Fibroblast of skin of back (primary cell): ENCODE measurements around the gene USP10.
"Not testable (repeated sequence)": the region's sequence is repeated elsewhere in the genome, so short reads cannot be mapped to it uniquely, and the experiment has no call there.

Experiments used
- DNase-seq: peaks from one replicate; pipeline ENCODE4 v3.0.0-alpha.2; 2013

The USP10 gene

GRCh38 chr16:84729716-84730320 is 30.0 kb downstream of the USP10 start:
- DNase-seq = no peak

DNA sequence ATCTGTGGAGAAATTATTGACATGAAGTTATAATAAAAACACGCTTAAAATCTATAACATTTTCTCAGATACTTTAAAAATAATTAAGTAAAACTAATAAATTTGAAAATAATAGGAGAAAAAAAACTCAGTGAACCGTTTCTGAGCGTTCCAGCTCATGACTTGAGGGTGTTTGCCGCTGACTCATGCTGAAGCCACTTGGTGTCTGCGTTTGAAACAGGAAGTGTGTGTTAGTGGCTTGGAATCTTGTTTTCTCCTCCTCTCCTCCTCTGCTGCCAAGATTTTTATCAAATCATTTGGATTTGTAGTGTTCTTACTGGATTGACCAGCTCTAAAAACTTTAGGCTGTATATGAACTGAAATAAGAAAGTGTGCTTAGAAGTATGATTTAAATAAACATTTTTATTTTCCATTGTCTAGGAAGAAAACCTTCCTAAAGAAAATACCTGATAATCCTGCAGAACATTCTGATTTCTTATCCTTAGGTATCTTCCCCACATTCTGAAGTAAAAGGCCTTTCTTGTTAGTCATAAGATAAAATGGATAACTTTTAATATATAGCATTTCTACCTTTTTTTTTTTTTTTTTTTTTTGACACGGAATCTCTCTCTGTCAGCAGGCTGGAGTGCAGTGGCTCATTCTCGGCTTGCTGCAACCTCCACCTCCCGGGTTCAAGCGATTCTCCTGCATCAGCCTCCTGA is 30.8 kb downstream of the USP10 start:
- peak; percentile 95 for DNase-seq

GRCh38 chr16:84732332-84732673 is 32.5 kb downstream of the USP10 start:
- not testable (repeated sequence) for DNase-seq

DNA sequence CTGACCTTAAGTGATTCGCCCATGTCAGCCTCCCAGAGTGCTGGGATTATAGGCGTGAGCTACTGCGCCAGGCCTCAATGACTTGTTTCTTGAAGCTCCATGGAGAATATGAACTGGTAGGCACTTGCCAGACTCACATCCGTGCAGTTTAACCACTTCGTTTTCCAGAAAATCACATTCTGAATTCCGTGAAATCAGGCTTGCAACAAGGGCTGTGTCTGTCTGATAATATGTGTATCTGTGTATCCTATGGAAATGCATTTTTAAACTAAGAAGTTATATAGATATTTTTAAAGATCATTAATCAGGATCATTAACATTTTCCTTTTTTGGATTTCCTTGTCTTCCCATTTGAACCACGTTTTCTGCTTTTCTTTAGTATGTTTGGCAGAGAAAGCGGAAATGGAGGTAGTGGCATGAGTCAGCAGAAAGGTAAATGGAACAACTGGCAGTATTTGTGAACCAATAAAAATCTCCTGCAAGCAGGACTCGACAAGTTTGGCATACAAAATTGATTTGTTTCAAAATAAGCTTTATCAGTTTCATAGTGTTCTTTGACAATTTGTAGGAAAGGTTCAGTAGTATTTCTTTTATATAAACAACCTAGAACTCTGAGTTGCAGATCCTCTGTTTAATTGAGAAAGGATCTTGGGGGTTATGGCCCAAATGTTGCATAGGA is 33.0 kb downstream of the USP10 start:
- no peak for DNase-seq

- no peak for DNase-seq
Measured at GRCh38 chr16:84735849-84736586, 36.2 kb downstream of the USP10 start.

DNA sequence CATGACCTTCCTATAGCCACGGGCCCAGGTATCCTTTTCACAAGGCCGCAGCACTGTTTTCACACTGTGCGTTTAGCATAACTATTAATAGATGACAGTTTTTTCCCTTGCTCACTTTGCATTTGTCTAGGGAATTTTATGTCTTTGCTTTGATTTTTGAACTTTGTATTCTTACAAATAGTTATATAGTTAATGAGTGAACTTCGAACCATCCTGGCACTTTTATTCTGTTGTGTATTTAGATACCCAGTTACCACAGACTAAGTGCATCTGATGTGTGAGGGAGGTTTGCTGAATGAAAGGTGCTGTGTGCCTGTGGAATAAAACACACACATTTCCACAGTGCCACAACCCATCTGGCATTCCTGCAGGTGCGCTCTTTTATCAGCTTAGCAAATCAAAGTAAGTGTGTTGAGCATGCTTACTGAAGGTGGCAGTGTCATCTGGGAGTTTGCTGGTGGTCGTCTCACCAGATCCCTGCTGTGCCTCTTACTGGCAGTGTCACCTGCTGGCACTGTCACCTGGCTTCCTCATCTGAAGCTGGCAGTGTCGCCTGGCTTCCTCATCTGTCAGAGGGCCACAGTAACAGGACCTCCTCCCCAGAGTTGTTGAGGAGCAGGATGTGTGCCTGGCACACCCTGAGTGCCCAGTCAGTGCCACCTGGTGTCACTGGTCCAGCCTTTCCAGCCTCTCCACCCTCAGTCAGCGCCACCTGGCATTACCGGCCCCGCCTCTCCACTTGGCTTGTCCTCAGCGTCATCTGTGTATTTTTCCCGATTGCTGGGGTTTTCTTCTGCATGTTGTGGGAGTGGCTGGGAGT is 37.6 kb downstream of the USP10 start:
- DNase-seq = no peak

DNA sequence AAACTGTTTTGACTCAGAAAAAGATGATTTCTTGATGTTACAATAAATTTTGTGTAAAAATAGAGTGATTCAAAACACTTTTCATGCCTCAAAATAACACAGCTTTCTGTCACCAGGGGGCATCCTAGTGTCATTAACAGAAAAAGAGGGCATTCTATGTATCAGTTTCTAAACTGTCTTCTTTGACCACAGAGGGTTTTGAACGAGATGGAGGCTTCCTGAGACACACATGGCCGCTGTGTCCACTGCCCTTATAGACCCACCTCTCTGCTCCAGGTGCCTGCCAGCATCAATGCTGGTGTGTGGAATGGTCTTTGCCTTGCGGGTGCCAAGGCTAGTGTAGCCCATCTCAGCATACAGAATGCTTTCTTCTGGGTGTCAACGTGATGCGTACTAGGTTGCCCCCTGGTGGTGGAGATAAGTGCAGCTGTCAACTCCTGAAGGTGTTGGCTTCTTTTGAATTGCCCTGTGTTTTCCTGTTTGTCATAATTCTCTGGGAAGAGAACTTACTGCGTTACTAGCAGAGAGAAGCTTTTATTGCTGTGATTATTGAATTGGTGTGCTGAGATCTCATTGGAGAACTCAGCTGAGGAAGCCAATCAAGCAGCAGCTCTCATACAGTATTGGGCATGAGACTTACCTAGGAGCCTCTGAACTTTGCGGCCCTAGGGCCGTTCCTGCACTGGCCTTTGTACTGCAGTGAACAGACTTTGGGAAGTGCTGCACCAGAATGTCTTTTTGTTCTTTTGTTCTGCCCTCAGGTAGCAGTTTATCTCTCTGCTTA is 38.6 kb downstream of the USP10 start:
- peak; percentile 68 for DNase-seq

DNA sequence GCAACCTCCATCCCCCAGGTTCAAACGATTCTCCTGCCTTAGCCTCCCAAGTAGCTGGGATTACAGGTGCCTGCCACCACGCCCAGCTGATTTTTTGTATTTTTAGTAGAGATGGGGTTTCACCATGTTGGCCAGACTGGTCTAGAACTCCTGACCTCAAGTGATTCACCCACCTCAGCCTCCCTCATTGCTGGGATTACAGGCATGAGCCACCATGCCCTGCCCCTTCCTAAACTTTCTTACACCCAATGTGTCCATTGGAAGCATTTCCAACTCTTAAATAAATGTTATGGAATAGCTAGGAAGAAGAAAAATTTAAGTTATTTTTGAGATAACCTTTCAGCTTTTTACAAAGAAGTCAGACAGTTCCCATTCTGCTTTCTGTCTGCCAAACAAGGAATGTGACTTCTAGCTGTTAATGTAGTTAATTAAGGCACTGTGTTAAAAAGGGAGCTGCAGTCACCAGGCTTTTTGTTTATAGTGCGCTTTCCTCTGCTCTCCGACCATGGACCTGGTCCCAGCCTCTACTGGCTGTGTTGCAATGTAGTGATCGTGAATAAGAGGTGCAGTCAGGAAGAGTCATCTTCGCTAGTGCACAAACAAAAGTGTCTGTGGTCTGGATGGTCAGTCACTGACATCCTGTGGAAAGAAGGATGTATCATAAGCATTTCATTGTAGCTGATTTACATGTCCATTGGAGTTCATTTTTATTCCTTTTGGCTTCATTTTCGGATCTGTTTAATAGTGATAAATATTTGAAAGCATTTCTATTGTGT is 39.7 kb downstream of the USP10 start:
- DNase-seq = peak; percentile 77

DNA sequence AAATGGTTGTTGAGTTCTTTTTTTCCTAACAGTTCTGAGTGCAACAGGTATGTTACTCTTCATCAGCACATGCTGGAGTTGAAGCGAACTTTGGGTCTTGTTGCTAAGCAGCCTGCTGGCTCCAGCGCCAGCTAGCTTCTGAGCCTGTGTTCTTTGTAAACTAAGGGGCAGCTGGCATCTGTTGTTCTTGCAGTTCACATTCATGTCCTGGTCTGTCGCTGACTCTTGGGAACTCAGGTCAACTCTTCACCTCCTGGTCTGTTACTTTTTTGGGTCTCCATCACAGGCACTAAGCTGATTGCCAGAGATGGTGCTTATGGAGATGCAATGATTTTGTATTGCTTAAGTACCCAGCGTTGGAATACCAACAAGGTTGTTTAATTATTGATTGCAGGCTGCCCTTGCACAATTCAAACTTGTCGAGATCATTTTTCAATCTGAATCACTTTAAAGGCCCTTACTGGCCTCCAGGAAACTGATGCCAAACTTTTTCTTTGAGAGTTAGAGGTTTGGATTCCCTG is 40.9 kb downstream of the USP10 start:
- no peak for DNase-seq

DNA sequence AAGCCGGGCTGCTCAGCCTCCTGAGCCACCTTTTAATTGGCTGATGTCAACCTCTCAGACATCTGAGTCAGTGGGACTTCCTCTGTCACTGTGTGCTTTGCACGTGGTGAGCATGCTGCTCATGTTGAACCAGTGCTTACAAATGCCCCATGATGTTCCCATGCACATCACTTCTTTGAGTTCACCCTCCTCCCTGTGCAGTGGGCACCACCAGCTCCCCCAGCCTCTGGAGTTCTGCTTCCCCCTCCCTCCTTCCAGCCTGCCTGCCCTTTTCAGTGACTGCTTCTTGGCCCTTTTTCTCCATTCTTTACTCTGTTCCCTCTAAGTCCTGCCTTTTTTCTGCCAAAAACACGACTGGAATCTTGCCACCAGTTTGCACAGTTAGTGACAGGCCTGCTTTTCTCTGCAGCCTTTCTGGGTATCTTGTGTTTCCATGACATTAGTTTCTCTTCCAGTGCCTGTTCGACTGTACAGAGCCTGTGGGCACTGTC is 41.6 kb downstream of the USP10 start:
- DNase-seq = peak; percentile 58

GRCh38 chr16:84742641-84743092 is 42.9 kb downstream of the USP10 start:
- DNase-seq = no peak

- DNase-seq = no peak
Measured at GRCh38 chr16:84746231-84746630, 46.4 kb downstream of the USP10 start.

- DNase-seq = no peak
Measured at GRCh38 chr16:84746875-84747274, 47.1 kb downstream of the USP10 start.

DNA sequence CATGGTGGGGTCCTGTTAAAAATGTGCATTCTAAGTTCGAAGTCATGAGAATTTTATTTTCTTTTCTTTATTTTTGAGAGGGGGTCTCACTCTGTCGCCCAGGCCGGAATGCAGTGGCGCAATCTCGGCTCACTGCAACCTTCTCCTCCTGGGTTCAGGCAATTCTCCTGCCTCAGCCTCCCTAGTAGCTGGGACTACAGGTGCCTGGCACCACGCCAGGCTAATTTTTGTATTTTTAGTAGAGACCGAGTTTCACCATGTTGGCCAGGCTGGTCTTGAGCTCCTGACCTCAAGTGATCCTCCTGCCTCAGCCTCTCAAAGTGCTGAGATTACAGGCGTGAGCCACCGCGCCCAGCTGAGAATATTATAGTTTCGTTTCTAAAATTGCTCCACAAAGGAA is 48.4 kb downstream of the USP10 start:
- not testable (repeated sequence) for DNase-seq

GRCh38 chr16:84749072-84749471 is 49.3 kb downstream of the USP10 start:
- no peak for DNase-seq

- DNase-seq = no peak
Measured at GRCh38 chr16:84749815-84750214, 50.0 kb downstream of the USP10 start.

GRCh38 chr16:84750575-84750974 is 50.8 kb downstream of the USP10 start:
- no peak for DNase-seq

DNA sequence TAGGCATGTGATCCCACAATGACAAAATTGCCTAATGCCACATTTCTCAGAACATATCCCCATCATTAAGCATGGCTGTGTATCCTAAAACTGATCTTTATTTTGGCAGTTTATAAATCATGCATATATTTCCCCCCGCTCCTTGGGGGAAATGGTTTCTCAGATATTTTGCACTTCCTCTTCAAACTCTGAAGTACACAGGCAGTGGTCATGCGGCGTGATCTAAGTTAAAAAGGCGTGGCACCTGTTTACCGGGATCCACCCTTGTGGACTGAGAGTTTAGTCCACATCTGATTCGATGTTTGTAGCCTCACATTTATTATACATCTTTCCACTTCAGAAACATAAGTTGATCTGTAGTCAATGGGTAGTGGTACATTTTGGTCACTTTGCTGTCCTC is 51.4 kb downstream of the USP10 start:
- no peak for DNase-seq

DNA sequence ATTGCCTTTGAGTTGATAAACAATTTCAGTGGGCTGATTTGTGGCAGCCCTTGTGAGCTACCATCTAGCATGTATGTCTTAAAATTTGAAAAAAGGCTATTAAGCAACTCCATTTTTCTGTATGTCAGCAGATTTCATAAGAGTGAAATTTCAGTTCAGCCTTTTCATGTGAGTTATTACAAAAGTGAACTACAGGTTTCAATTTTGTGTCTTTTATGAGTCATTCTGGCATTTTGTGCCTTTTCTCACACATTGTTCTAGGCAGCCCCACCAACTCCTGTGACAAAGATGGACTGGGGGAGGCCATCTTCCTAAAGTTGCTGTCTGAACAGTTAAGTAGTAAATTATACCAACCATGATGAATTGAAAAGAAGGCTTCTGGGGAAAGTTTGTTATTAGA is 52.1 kb downstream of the USP10 start:
- peak; percentile 33 for DNase-seq

DNA sequence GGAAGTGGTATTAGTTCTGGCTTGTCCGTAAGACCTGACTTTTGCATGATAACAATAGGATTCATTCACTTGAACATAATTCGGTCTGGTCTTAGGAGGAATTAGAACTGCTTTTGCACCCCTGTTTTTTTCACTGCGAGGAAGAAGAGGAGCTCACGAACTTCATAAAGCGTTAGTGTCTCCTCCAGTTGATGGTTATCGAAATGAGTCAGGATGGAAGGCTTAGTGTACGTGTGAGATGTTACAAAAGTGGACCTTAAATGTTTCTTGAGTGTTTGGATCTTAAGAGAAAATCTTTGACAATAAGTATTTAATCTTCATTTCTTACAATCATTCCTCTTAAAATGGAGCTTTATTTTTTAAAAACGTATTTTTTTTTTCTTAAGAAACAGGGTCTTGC is 52.8 kb downstream of the USP10 start:
- no peak for DNase-seq
